H1 (cell line): ENCODE results near the gene MEGF11. TPM values are rescaled to one million over a fixed set of nuclear protein-coding genes. Genes with fewer than 3 reads are reported as not detected.

Experiments used
- ATF3 ChIP-seq: IDR thresholded peaks from 2 replicates; pipeline ENCODE4 v1.6.1; 2011; ENCODE audit warnings: low read depth, mild to moderate bottlenecking, low read length; ENCODE audit not compliant: insufficient read depth
- polyA plus RNA-seq, 7 experiments: library from polyadenylated mRNA; depleted of rRNA in 3 of 7; stranded (reverse) in 5 of 7; unstranded in 2 of 7; fragments of >200 nt in 5 of 7; fragments of 200-250 nt in 2 of 7; gene quantifications; 1 replicate in 5 of 7; 2 replicates in 1 of 7; 4 replicates in 1 of 7; pipeline versions ENCODE4 v1.2.1 to v1.2.3, GENCODE V29; 2011 to 2013; ENCODE audit warnings: missing spikeins in 2 of 7, mixed read lengths in 2 of 7
- total RNA-seq: library from RNA; stranded (reverse); fragmentation: NEBNext Ultra II Directional; extraction: Animal tissue kit (Norgen Biotek cat#: 25700); gene quantifications from 2 replicates; pipeline ENCODE4 v1.2.1, GENCODE V29; 2021

Gene MEGF11
- total and polyA plus RNA-seq, 2 of the 8 experiments (the other 6 are each of a cell fraction or from before 2014, with no cell fraction given), result 4.4 to 4.8 TPM

GRCh38 chr15:66053991-66054390, 199.6 kb downstream of the MEGF11 start (continued):
- no peak for TF ChIP-seq ATF3
- TF ChIP-seq, all 59 proteins: peak for 0
